ENCODE measurements around the gene FHOD3. TPM values are rescaled to one million over a fixed set of nuclear protein-coding genes. Genes with fewer than 3 reads are reported as not detected.
"Not testable (repeated sequence)": the region's sequence is repeated elsewhere in the genome, so short reads cannot be mapped to it uniquely, and the experiment has no call there.

The FHOD3 gene
- total RNA-seq, 1 experiment from 2014 or later = 0.34 TPM

DNA sequence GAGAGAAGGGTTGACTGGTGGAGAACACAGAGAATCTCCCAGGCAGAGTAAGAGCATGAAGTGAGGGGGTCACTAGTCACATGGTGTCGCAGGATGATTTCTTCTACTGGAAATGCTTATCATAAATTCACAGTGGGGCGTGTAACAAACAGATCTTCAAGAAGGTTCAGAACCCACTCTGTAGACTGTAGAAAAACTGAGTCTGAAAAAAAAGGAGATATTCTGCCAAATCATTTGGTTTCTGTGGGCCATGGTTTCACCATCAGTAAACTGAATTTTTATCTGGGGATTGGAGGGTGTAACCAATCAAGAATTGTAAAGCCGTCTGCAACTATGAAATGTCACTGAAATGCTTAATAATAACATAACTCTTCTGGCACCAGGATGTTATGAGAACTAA is 516.3 kb downstream of the FHOD3 start:
- Histone ChIP-seq H3K4me1 (ENCODE audit: insufficient read depth, low read length, poor library complexity, severe bottlenecking) (no peaks in the 10 kb centered on the region), H3K27ac (ENCODE audit: low read depth, low read length, poor library complexity, severe bottlenecking) (no peak overlapping the region), H3K4me3 (ENCODE audit: low read depth, low read length, poor library complexity, severe bottlenecking) (no peak overlapping the region), H3K36me3 (ENCODE audit: insufficient read depth, low read length, poor library complexity, severe bottlenecking) (peaks cover 23% of the 10 kb centered on the region), H3K27me3 (replicated peaks; ENCODE audit: insufficient read depth, low read depth, low read length, poor library complexity) (no peaks in the 10 kb centered on the region), H3K9me3 (ENCODE audit: low read depth, low read length, poor library complexity, severe bottlenecking) (no peaks in the 10 kb centered on the region)
- no TSS peak for BruUV-seq (replicated peaks)
- CTCF ChIA-PET = no interaction called here
- intact Hi-C loops (cut with micrococcal nuclease; ENCODE audit: unreplicated experiment) = no loop called here
- no peak for DNase-seq (ENCODE audit: low spot score)
- POLR2A ChIA-PET (ENCODE audit: low non-redundant PET) = no interaction called here
- TF ChIP-seq, protein P1, sequence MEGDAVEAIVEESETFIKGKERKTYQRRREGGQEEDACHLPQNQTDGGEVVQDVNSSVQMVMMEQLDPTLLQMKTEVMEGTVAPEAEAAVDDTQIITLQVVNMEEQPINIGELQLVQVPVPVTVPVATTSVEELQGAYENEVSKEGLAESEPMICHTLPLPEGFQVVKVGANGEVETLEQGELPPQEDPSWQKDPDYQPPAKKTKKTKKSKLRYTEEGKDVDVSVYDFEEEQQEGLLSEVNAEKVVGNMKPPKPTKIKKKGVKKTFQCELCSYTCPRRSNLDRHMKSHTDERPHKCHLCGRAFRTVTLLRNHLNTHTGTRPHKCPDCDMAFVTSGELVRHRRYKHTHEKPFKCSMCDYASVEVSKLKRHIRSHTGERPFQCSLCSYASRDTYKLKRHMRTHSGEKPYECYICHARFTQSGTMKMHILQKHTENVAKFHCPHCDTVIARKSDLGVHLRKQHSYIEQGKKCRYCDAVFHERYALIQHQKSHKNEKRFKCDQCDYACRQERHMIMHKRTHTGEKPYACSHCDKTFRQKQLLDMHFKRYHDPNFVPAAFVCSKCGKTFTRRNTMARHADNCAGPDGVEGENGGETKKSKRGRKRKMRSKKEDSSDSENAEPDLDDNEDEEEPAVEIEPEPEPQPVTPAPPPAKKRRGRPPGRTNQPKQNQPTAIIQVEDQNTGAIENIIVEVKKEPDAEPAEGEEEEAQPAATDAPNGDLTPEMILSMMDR (conservative IDR thresholded peaks at IDR 0.05; ENCODE audit: low read depth, low read length) = no peak
- no peak for TF ChIP-seq EZH2 (IDR thresholded peaks at IDR 0.05; ENCODE audit: borderline replicate concordance, low read depth, low read length, poor library complexity, severe bottlenecking)

DNA sequence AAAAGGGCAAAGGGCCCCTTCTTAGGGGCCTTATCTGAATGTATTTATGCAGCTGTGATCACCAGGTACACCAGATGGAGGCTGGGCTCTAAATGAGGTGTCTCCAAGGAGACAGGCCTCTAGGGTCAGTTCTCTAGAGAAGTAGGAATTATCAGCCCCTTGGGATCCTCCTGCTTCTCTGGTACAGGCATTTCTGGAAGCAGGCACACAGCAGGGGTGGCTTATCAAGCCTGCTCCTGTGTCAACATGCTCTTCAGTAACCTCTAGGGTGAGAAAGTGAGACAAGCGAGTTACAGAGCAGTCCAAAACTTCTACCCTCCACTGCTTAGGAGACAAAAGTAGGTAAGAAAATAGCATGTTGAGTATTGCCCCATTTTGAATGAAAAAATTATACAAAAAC is 517.5 kb downstream of the FHOD3 start:
- CTCF ChIA-PET = no interaction called here
- DNase-seq (ENCODE audit: low spot score) = peak; percentile 18
- H3K36me3 ChIP-seq (ENCODE audit: insufficient read depth, low read length, poor library complexity, severe bottlenecking) = peaks cover 25% of the 10 kb centered on the region
- H3K4me1 ChIP-seq (ENCODE audit: insufficient read depth, low read length, poor library complexity, severe bottlenecking) = no peaks in the 10 kb centered on the region
- no peak overlapping the region for H3K4me3 ChIP-seq (ENCODE audit: low read depth, low read length, poor library complexity, severe bottlenecking)
- H3K9me3 ChIP-seq (ENCODE audit: low read depth, low read length, poor library complexity, severe bottlenecking) = no peaks in the 10 kb centered on the region
- H3K27me3 ChIP-seq (replicated peaks; ENCODE audit: insufficient read depth, low read depth, low read length, poor library complexity) = no peaks in the 10 kb centered on the region
- POLR2A ChIA-PET (ENCODE audit: low non-redundant PET) = no interaction called here
- peak overlapping the region; percentile 24 for H3K27ac ChIP-seq (ENCODE audit: low read depth, low read length, poor library complexity, severe bottlenecking)
- intact Hi-C loops (cut with micrococcal nuclease; ENCODE audit: unreplicated experiment) = no loop called here
- no TSS peak for BruUV-seq (replicated peaks)
- TF ChIP-seq, protein P1 (conservative IDR thresholded peaks at IDR 0.05; ENCODE audit: low read depth, low read length) = no peak
- TF ChIP-seq EZH2 (IDR thresholded peaks at IDR 0.05; ENCODE audit: borderline replicate concordance, low read depth, low read length, poor library complexity, severe bottlenecking) = no peak

DNA sequence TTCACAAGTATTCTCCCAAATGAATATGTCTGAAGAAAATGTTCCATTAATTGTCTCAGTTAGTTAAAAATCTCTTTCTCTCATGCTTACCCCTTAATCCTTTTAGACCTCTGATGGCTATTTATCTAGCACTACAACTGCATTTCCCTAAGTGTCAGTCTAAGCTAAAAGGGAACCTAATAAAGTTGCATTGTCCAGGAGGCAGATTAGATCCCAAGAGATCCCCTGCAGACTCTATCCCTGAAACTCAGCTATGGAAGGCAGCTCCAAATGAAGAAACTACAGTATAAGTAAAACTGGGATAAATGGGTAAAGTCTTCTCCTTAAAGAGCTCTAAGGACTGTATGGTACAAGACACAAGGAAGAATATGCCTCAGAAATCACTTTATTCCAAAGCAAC is 518.6 kb downstream of the FHOD3 start:
- CTCF ChIA-PET; POLR2A ChIA-PET (ENCODE audit: low non-redundant PET); H3K4me3 ChIP-seq (ENCODE audit: low read depth, low read length, poor library complexity, severe bottlenecking); intact Hi-C loops (cut with micrococcal nuclease; ENCODE audit: unreplicated experiment); BruUV-seq (replicated peaks); H3K27me3 ChIP-seq (replicated peaks; ENCODE audit: insufficient read depth, low read depth, low read length, poor library complexity); H3K9me3 ChIP-seq (ENCODE audit: low read depth, low read length, poor library complexity, severe bottlenecking); H3K27ac ChIP-seq (ENCODE audit: low read depth, low read length, poor library complexity, severe bottlenecking); H3K4me1 ChIP-seq (ENCODE audit: insufficient read depth, low read length, poor library complexity, severe bottlenecking); DNase-seq (ENCODE audit: low spot score): not testable (repeated sequence)
- peaks cover 25% of the 10 kb centered on the region for H3K36me3 ChIP-seq (ENCODE audit: insufficient read depth, low read length, poor library complexity, severe bottlenecking)

- Histone ChIP-seq H3K4me3 (ENCODE audit: low read depth, low read length, poor library complexity, severe bottlenecking) (no peak overlapping the region), H3K27me3 (replicated peaks; ENCODE audit: insufficient read depth, low read depth, low read length, poor library complexity) (no peaks in the 10 kb centered on the region), H3K27ac (ENCODE audit: low read depth, low read length, poor library complexity, severe bottlenecking) (no peak overlapping the region), H3K9me3 (ENCODE audit: low read depth, low read length, poor library complexity, severe bottlenecking) (no peaks in the 10 kb centered on the region), H3K4me1 (ENCODE audit: insufficient read depth, low read length, poor library complexity, severe bottlenecking) (no peaks in the 10 kb centered on the region), H3K36me3 (ENCODE audit: insufficient read depth, low read length, poor library complexity, severe bottlenecking) (peaks cover 25% of the 10 kb centered on the region)
- intact Hi-C loops (cut with micrococcal nuclease; ENCODE audit: unreplicated experiment) = no loop called here
- no peak for DNase-seq (ENCODE audit: low spot score)
- ChIA-PET CTCF (no interaction called here), POLR2A (ENCODE audit: low non-redundant PET) (no interaction called here)
- BruUV-seq (replicated peaks) = no TSS peak
- TF ChIP-seq, protein P1 (conservative IDR thresholded peaks at IDR 0.05; ENCODE audit: low read depth, low read length) = no peak
- TF ChIP-seq EZH2 (IDR thresholded peaks at IDR 0.05; ENCODE audit: borderline replicate concordance, low read depth, low read length, poor library complexity, severe bottlenecking) = no peak
Measured at GRCh38 chr18:36817039-36817438, 519.5 kb downstream of the FHOD3 start.

Measured in A673 (cell line).